OCI-LY1 (cell line): Measurements from ENCODE around the gene ZNF362.

ENCODE experiments used
- EZH2 ChIP-seq: fragments of 200-600 bp; sonication (generic), shearing (Covaris generic); IDR thresholded peaks from 2 replicates; pipeline ENCODE4 v1.8.0; 2017; ENCODE audit warnings: borderline replicate concordance, mixed run types, mild to moderate bottlenecking, antibody characterized with exemption, low read length, moderate library complexity, mixed read lengths
- TF ChIP-seq, protein P1 (sequence below): fragments of 200-600 bp; sonication (generic), shearing (Covaris generic); IDR thresholded peaks from 2 replicates; pipeline ENCODE4 v1.5.1; 2017; ENCODE audit warnings: mild to moderate bottlenecking, antibody characterized with exemption, low read length, moderate library complexity, mixed read lengths

DNA sequence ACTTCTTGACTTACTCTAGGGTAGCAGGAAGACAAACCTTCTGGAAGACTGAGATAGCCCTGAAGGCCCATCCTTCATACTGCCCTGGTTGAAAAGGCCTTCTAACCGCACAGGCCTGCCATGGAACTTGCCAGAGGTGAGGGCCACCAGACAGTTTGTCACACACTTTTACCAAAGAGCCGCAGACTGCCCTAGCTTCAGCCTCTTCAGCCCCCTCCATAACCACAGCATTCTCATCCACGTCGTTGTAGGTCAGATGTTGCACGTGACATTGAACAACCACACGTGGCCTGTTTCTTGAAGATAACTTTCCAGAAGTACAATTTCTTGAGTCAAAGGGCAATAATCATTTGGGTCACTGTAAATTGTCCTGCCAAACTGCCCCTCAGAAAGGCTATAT lies 18.9 kb downstream of the ZNF362 start:
- TF ChIP-seq, protein P1, sequence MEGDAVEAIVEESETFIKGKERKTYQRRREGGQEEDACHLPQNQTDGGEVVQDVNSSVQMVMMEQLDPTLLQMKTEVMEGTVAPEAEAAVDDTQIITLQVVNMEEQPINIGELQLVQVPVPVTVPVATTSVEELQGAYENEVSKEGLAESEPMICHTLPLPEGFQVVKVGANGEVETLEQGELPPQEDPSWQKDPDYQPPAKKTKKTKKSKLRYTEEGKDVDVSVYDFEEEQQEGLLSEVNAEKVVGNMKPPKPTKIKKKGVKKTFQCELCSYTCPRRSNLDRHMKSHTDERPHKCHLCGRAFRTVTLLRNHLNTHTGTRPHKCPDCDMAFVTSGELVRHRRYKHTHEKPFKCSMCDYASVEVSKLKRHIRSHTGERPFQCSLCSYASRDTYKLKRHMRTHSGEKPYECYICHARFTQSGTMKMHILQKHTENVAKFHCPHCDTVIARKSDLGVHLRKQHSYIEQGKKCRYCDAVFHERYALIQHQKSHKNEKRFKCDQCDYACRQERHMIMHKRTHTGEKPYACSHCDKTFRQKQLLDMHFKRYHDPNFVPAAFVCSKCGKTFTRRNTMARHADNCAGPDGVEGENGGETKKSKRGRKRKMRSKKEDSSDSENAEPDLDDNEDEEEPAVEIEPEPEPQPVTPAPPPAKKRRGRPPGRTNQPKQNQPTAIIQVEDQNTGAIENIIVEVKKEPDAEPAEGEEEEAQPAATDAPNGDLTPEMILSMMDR: no peak
- TF ChIP-seq EZH2: no peak
